ENCODE results near the gene ERC2. TPM values are rescaled to one million over a fixed set of nuclear protein-coding genes. Genes with fewer than 3 reads are reported as not detected.

Gene ERC2
- total RNA-seq, 2 donors from 2014 or later, result 0.21 TPM; not detected in 1

DNA sequence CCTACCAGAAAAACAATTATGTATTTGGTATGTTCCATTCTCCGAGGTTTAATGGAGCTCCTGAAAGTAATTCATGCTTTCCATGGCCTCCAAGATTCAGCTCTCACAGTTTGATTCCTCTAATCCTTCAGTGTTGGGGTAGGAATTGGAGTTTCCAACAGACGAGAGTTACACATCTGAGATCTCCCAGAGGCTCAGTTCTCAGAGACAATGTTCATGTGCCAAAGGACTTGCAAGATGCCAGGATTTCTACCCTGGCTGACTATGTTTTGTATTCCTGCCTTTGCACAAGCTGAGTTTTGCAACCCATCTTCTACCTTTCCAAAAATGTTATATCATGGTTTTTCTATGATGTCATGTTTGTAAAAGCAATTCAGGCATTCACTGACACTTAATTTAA lies 322.9 kb downstream of the ERC2 start:
- no peak for ATAC-seq
- Mint-ChIP-seq H3K4me3 (no peak overlapping the region), H3K36me3 (ENCODE audit: low read depth) (no peaks in the 10 kb centered on the region), H3K4me1 (no peaks in the 10 kb centered on the region), H3K27me3 (peaks cover 24% of the 10 kb centered on the region), H3K27ac (no peak overlapping the region)
- DNase-seq, result no peak
- H3K9me3 ChIP-seq (ENCODE audit: control insufficient read depth, low read length, poor library complexity, severe bottlenecking), result no peaks in the 10 kb centered on the region

DNA sequence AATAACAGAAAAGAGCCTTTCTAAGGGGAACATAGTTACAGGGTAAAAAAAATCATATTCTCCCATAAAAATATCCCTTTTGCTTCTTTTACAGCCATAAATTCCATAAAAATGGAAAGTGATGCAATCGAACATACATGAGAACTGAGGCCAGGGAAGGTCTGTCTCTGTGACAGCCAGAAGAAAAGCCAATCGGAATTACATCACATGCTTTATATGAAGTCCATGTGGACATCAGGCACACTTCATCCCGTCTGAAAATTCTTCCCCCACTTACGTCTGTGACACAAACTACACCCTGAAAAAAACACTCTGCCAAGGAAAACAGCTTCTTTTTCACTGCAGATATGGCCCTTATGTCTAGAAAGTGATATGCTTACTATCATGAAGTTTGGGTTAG lies 323.5 kb downstream of the ERC2 start:
- H3K4me1 Mint-ChIP-seq, result no peaks in the 10 kb centered on the region
- H3K27ac Mint-ChIP-seq, result no peak overlapping the region
- H3K27me3 Mint-ChIP-seq, result peaks cover 24% of the 10 kb centered on the region
- H3K4me3 Mint-ChIP-seq, result no peak overlapping the region
- H3K36me3 Mint-ChIP-seq (ENCODE audit: low read depth), result no peaks in the 10 kb centered on the region
- no peak for ATAC-seq
- no peak for DNase-seq
- H3K9me3 ChIP-seq (ENCODE audit: control insufficient read depth, low read length, poor library complexity, severe bottlenecking), result no peaks in the 10 kb centered on the region

DNA sequence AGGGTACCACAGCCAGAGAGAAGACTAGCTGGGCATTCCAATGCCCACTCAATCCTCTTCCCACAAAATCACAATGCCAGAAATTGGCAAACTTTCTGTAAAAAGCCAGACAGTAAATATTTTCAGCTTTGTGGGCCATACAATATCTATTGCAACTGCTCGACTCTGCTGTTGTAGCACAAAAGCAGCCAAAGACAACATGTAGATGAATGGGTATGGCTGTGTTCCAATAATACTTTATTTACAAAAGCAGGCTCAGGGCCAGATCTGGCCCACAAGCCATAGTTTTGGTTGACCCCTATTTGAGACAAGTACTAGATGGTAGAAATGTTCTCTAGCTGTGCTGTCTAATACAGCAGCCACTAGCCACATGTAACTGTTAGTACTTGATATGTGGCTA lies 330.9 kb downstream of the ERC2 start:
- Mint-ChIP-seq H3K27ac (no peak overlapping the region), H3K27me3 (no peaks in the 10 kb centered on the region), H3K4me3 (no peak overlapping the region), H3K36me3 (ENCODE audit: low read depth) (no peaks in the 10 kb centered on the region), H3K4me1 (no peaks in the 10 kb centered on the region)
- H3K9me3 ChIP-seq (ENCODE audit: control insufficient read depth, low read length, poor library complexity, severe bottlenecking), result no peaks in the 10 kb centered on the region
- DNase-seq, result no peak
- ATAC-seq, result no peak

DNA sequence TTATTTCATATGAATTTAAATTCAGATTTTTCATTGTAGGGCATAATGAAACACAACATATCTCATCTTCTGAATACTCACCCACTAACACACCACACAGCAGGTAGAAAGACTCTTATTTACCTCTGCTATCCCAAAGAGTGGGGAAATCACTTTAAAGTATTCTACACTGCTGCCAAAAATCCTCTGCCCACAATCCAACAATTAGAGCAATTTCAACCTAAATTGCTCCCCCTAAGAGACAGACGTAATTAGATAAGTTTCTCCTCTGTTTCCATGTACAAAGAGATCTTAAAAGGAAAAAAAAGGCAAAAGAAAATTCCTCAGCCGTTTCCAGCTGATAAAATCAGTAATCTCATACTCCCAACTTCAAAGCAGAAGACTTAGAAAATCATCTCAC lies 331.8 kb downstream of the ERC2 start:
- H3K9me3 ChIP-seq (ENCODE audit: control insufficient read depth, low read length, poor library complexity, severe bottlenecking), result no peaks in the 10 kb centered on the region
- Mint-ChIP-seq H3K4me3 (no peak overlapping the region), H3K4me1 (no peaks in the 10 kb centered on the region), H3K27ac (no peak overlapping the region), H3K27me3 (no peaks in the 10 kb centered on the region), H3K36me3 (ENCODE audit: low read depth) (no peaks in the 10 kb centered on the region)
- no peak for DNase-seq
- no peak for ATAC-seq

DNA sequence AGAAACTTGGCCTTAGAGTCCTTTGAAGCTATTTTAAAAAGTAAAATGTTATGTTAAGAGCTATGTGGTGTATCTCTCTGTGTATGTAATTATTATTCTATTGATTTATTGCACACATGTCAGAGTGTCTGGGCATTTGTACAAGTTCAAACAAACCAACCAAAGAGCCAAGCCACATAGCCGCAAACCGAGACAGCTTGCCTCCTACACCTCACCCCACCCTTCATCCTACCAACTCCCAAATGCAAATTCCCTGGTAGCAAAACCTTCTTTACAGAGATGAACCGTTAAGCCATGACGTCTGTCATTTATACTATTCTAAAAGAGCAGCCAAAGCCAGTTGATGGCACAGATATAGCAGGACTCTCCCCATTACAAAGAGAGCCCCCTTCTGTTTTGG lies 332.3 kb downstream of the ERC2 start:
- H3K27me3 Mint-ChIP-seq, result peaks cover 4% of the 10 kb centered on the region
- no peaks in the 10 kb centered on the region for H3K9me3 ChIP-seq (ENCODE audit: control insufficient read depth, low read length, poor library complexity, severe bottlenecking)
- H3K36me3 Mint-ChIP-seq (ENCODE audit: low read depth), result no peaks in the 10 kb centered on the region
- ATAC-seq (no peak), DNase-seq (no peak)
- H3K27ac Mint-ChIP-seq, result no peak overlapping the region
- H3K4me3 Mint-ChIP-seq, result no peak overlapping the region
- no peaks in the 10 kb centered on the region for H3K4me1 Mint-ChIP-seq

DNA sequence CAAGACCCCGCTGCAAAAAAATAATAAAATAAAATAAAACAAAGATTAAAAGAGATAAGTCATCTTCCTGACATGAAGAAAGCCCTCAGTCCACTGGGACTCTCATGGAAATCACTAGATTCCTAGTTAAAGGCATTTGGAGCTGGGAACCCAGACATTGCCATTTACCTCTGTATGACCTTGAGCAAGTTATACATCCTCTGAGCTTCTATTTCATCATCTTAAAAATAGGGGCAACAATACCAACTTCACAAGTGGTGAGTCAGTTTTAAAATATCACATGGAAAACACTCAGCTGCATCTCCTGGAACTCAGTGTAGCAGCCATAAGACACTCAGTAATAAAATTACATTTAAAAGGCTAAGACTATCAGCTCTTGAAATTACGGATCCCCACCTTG lies 334.8 kb downstream of the ERC2 start:
- no peak for ATAC-seq
- H3K4me3 Mint-ChIP-seq, result no peak overlapping the region

DNA sequence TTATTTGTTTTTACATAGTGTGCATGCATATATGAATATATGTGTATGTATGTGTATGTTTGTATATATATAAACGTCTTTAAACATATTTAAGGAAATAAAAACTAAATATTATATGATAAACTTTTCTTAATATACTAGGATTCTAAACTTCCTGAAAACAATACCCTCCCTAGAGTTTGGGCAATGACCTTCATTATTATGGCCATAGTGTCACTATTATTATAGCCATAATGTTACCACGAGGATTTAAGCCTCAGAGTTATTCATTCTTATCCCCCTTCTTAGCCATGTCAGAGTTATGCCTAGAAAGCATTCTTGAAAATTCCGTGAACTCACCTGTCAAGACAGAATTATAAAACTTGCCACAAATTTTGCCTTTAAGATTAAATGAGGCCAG lies 335.5 kb downstream of the ERC2 start:
- DNase-seq (no peak), ATAC-seq (no peak)
- Mint-ChIP-seq H3K36me3 (ENCODE audit: low read depth) (no peaks in the 10 kb centered on the region), H3K4me1 (no peaks in the 10 kb centered on the region), H3K27me3 (peaks cover 14% of the 10 kb centered on the region), H3K4me3 (no peak overlapping the region), H3K27ac (no peak overlapping the region)
- H3K9me3 ChIP-seq (ENCODE audit: control insufficient read depth, low read length, poor library complexity, severe bottlenecking), result no peaks in the 10 kb centered on the region

More for the DNA sequence above, 334.8 kb downstream of the ERC2 start:
- no peak overlapping the region for H3K27ac Mint-ChIP-seq
- H3K36me3 Mint-ChIP-seq (ENCODE audit: low read depth), result no peaks in the 10 kb centered on the region
- H3K4me1 Mint-ChIP-seq, result no peaks in the 10 kb centered on the region
- H3K9me3 ChIP-seq (ENCODE audit: control insufficient read depth, low read length, poor library complexity, severe bottlenecking), result no peaks in the 10 kb centered on the region
- no peak for DNase-seq
- peaks cover 12% of the 10 kb centered on the region for H3K27me3 Mint-ChIP-seq

DNA sequence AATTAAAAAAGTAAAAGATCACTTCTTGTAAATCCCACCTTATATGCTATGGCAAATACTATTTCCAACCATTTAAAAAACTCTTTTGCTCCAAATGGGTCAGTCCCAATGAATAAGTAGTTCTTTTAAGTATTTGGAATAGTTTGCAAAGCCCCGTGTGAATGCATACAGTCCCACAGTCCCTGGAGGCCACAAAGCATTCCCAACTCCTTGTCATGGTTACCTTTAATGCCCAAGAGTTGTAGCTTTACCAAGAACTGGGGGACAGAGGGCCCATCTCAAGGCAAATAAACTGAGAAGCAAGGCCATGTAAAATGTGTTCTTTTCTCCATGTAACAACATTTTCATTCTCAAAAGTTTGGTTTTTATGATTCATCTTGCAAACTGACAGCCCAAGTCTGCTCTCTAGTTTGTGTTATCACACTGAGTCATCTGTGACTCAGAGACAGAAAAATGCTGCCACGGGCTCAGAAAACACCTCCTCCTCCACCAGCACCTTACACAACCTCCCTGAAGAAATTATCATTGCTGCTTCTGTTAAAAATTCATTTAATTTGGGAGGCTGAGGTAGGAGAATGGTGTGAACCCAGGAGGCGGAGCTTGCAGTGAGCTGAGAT lies 336.2 kb downstream of the ERC2 start:
- DNase-seq, result no peak
- no peaks in the 10 kb centered on the region for H3K9me3 ChIP-seq (ENCODE audit: control insufficient read depth, low read length, poor library complexity, severe bottlenecking)
- H3K4me1 Mint-ChIP-seq, result no peaks in the 10 kb centered on the region
- H3K36me3 Mint-ChIP-seq (ENCODE audit: low read depth), result no peaks in the 10 kb centered on the region
- peaks cover 14% of the 10 kb centered on the region for H3K27me3 Mint-ChIP-seq
- H3K4me3 Mint-ChIP-seq, result no peak overlapping the region
- no peak for ATAC-seq
- H3K27ac Mint-ChIP-seq, result no peak overlapping the region

DNA sequence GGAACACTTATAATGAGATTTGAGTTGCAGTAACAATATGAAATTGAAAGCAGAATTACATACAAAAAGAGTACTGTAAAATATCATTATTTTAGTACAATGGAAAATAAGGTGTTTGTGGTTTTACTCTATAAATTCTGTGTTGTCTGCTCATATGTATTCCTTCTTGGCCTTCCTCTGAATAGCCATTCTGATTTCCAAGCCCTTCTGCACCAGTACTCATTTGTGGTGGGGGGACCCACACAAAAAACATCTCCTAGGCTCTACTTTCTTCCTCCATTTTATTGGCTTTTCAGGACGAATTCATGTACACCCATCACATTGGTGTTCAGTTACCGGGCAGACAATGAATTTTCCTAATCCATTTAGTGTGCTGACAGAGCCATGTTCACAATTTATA lies 338.2 kb downstream of the ERC2 start:
- no peak for DNase-seq
- no peaks in the 10 kb centered on the region for H3K9me3 ChIP-seq (ENCODE audit: control insufficient read depth, low read length, poor library complexity, severe bottlenecking)
- no peaks in the 10 kb centered on the region for H3K36me3 Mint-ChIP-seq (ENCODE audit: low read depth)
- ATAC-seq, result no peak
- no peak overlapping the region for H3K27ac Mint-ChIP-seq
- peaks cover 14% of the 10 kb centered on the region for H3K27me3 Mint-ChIP-seq
- no peak overlapping the region for H3K4me3 Mint-ChIP-seq
- H3K4me1 Mint-ChIP-seq, result no peaks in the 10 kb centered on the region

DNA sequence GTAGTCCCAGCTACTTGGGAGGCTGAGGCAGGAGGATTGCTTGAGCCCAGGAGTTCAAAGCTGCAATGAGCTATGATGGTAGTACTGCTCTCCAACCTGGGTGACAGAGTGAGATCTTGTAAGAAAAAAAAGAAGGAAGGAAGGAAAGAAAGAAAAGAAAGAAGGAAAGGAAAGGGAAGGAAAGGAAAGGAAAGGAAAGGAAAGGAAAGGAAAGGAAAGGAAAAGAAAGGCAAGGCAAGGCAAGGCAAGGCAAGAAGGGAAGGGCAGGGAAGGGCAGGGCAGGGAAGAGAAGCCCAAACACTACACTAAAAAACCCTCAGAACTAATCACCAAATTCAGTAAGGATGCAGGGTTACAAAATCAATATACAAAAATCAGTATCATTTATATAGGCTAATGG lies 341.6 kb downstream of the ERC2 start:
- ATAC-seq (no peak), DNase-seq (no peak)
- Mint-ChIP-seq H3K4me3 (no peak overlapping the region), H3K27ac (no peak overlapping the region), H3K4me1 (no peaks in the 10 kb centered on the region), H3K36me3 (ENCODE audit: low read depth) (no peaks in the 10 kb centered on the region), H3K27me3 (peaks cover 14% of the 10 kb centered on the region)
- H3K9me3 ChIP-seq (ENCODE audit: control insufficient read depth, low read length, poor library complexity, severe bottlenecking), result no peaks in the 10 kb centered on the region

DNA sequence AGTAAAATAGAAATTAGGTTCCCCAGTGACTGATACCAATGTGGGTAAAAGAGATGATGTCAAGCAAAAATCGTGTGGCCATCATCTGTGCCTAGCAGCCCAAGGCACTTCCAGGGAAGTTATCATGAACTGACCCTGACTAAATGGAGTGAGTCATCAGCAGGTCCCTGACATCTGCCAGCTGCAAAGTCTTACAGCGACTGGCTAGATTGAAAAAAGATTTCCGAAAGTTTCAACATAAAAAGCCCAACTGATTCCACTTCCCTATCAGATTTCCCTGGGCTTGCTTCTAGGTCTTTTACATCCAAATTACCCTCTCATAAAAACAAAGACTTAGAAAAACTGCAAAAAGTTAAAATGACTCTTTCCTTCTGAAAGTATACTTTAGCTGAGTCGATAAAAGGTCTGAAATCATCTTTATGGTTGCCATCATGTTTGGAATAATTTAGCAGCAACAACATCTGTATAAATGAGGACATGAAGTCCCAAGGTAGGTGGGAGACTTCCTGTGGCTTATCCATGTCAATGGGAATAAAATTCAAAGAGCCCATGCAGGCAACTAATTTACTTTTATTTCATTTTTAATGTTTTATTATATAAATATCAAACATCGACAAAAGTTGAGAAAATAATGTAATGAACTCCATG lies 342.8 kb downstream of the ERC2 start:
- no peak overlapping the region for H3K4me3 Mint-ChIP-seq
- no peak overlapping the region for H3K27ac Mint-ChIP-seq
- no peak for DNase-seq
- H3K27me3 Mint-ChIP-seq, result peaks cover 10% of the 10 kb centered on the region
- ATAC-seq, result no peak
- H3K9me3 ChIP-seq (ENCODE audit: control insufficient read depth, low read length, poor library complexity, severe bottlenecking), result no peaks in the 10 kb centered on the region
- H3K36me3 Mint-ChIP-seq (ENCODE audit: low read depth), result no peaks in the 10 kb centered on the region
- H3K4me1 Mint-ChIP-seq, result no peaks in the 10 kb centered on the region

DNA sequence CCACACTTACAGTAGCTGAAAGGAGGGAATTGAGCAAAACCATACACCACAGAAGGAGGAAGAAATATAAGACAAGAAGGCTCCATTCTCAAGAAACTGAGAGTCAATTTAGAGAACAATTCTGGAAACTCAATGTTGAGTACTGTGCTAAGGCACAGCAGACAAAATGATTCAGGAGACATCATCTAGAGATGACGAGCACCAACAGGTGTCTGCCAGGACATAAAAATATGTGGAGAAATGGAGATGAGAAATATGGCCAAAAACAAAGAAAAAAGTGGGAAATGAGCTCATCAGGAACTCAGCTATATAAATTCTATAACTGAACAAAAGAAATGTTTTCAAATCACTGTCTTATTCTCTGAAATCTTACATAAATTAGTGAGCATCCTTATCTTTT lies 343.7 kb downstream of the ERC2 start:
- no peaks in the 10 kb centered on the region for H3K9me3 ChIP-seq (ENCODE audit: control insufficient read depth, low read length, poor library complexity, severe bottlenecking)
- ATAC-seq (no peak), DNase-seq (no peak)
- no peak overlapping the region for H3K4me3 Mint-ChIP-seq
- no peaks in the 10 kb centered on the region for H3K36me3 Mint-ChIP-seq (ENCODE audit: low read depth)
- peaks cover 6% of the 10 kb centered on the region for H3K27me3 Mint-ChIP-seq
- no peaks in the 10 kb centered on the region for H3K4me1 Mint-ChIP-seq
- no peak overlapping the region for H3K27ac Mint-ChIP-seq

DNA sequence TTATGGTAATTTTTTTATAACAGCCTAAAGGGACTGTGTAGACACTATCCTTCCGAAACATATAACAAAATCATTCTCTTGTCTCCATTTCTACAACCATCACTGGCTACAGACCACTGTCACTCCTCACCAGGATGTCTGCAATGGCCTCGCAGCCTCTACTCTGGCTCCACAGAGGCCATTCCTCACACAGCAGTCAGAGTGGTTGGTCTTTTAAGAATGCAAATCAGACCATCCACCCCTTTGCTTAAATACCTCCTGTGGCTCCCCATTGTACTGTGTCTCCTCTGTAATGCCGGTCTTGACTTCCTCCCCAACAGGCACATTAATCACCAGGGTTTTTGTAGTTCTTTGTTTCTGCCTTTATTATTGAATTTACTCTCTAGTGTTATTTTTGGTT lies 344.8 kb downstream of the ERC2 start:
- peaks cover 2% of the 10 kb centered on the region for H3K27me3 Mint-ChIP-seq
- H3K27ac Mint-ChIP-seq, result no peak overlapping the region
- H3K36me3 Mint-ChIP-seq (ENCODE audit: low read depth), result no peaks in the 10 kb centered on the region
- H3K4me3 Mint-ChIP-seq, result no peak overlapping the region
- DNase-seq (no peak), ATAC-seq (no peak)
- H3K9me3 ChIP-seq (ENCODE audit: control insufficient read depth, low read length, poor library complexity, severe bottlenecking), result no peaks in the 10 kb centered on the region
- no peaks in the 10 kb centered on the region for H3K4me1 Mint-ChIP-seq

DNA sequence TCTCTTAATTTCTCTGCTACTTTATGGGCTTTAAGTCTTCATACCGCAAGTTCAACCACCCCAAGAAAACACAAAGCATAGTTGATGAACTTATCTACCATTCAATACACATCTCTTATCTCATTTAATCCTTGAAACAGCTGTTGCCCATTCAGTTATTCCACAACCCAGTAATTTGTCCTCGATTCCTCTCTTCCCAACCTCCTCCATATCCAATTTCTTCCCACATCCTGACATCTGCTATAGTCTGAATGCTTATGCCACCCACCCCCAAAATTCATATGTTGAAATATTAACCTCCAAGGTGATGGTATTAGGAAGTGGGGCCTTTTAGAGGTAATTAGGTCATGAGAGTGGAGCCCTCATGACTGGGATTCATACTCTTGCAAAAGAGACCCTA lies 345.4 kb downstream of the ERC2 start:
- no peaks in the 10 kb centered on the region for H3K9me3 ChIP-seq (ENCODE audit: control insufficient read depth, low read length, poor library complexity, severe bottlenecking)

More for the DNA sequence above, 345.4 kb downstream of the ERC2 start:
- Mint-ChIP-seq H3K36me3 (ENCODE audit: low read depth) (no peaks in the 10 kb centered on the region), H3K27ac (no peak overlapping the region), H3K27me3 (no peaks in the 10 kb centered on the region), H3K4me3 (no peak overlapping the region), H3K4me1 (no peaks in the 10 kb centered on the region)
- ATAC-seq (no peak), DNase-seq (no peak)

Measured in T-helper 17 cell (primary cell).